ENCODE data around the gene UBE2J2.
A peak's percentile ranks its signal among the peaks of the same experiment; 100 is the strongest.

Gene UBE2J2

DNA sequence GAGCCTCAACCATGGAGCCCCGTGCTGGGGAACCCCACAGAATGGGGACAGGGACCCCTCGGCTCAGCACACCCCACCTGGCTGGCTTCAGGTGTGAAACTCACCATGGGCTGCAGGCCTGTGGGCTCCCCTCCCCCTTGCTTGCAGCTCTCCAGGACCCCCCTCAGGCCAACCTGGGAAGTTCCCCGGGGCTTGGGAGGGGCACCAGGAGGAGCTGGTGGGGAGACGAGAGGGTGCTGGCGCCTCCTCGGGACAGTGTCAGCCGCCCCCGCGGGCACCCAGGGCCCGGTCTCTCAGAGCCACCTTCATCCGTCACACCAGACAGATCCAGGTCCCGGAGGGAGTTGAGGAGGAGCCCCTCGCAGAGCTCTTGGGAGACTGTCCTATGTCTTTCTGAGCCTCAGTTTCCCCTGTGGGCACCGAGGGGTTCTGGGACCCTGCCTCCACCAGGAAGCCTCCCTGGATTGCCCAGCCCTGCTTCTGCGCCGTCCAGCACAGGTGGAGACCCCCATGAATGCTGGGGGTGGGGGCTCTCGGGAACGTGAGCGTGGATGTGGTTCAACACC is 66.6 kb downstream of the UBE2J2 start:
- DNase-seq: no peak

DNA sequence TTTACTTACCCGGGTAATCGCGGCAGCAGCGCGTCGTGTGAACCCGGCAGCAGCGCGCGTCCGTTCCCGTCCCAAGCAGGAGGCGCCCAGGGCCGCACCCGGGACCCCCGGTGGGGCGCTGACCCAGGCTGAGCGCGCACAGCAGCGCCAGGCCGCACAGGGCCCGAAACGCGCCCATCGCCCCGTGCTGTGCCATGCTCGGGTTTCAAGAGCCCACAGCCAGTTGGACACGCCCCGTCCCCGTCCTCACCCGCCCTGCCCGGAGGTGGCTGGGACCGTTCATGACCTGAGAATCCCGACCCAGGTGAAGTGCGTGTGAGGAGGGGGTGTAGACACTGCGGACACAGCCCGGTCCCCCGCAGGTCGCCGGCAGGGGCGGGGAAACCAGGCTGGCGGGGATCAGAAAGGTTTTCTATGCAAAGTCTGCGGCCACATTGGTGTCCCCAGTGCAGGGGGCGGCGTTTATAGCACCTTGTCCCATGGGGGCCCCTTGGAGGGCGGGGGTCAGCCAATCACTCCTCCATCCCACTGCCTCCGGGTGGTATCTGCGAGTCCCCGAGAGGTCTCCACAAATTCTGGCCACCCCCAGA is 67.2 kb downstream of the UBE2J2 start, which contains the start of gene TNFRSF18:
TSS of gene TNFRSF18 (minus strand) at position 217 of the 590 bp plus-strand sequence. CDS start at position 196, 21 bp downstream.
- peak; percentile 51 for DNase-seq

DNA sequence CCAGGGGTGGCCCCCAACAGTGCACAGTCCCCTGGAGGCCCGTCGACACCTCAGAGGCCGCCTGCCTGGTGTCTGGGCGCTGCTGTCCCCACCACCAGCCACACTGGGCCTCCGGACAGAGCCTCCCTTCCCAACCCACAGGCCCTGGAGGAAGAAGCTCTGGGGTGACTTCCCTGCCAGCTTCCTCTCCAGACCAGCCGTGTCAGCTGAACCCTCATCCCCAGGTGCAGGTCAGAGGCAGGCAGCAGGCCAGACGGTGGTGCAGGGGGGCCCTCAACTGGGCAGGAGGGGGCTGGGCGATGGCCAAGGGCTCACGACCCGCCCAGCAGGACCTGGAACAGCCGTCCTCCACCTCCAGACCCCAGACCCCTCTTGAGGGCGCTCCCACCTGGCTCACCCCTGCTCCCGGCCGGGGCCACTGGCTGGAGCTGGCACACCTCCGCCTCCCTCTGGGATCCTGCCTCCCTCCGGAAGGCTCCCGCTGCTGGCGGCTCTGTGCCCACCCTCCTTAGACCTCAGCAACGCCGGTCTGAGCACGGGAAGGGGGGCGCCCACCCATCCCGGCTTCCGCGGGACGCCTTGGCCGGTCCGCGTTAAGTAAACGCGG is 67.8 kb downstream of the UBE2J2 start:
- DNase-seq: no peak

DNA sequence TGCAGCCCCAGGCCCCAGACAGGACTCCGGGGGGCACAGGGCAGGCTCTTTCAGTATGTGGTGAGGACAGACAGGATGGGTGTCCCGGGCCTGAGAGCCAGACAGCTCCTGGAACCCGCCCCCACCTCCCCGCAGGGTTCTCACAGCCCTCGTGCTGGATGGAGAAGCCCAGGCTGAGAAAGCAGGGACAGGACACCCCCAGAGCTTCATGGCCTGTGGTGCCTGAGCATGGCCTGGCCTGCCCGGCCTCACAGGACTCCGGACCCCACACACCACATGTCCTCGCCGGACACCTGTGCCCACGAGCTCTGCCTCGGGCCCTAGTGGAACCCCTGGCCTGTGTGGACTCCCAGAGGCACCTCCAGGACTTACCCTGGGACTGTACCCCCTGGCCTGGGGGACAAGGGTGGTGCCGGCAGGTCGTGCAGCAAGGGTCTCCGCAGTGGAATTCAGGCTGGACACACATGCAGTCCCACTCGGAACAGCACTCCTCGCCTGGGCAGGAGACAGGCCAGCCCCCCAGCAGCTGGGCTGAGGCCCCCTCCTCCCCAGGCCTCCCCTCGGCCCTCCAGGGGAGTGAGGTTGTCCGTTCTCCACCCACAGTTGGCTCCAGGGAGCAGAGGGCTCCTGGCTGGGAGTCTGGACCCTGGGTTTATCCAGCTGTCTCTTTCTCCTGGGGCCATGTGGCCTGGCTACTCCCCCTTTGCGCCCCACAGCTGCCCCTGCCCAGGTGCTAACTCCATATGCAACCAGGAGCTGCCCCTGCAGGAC is 68.5 kb downstream of the UBE2J2 start:
- DNase-seq: no peak

DNA sequence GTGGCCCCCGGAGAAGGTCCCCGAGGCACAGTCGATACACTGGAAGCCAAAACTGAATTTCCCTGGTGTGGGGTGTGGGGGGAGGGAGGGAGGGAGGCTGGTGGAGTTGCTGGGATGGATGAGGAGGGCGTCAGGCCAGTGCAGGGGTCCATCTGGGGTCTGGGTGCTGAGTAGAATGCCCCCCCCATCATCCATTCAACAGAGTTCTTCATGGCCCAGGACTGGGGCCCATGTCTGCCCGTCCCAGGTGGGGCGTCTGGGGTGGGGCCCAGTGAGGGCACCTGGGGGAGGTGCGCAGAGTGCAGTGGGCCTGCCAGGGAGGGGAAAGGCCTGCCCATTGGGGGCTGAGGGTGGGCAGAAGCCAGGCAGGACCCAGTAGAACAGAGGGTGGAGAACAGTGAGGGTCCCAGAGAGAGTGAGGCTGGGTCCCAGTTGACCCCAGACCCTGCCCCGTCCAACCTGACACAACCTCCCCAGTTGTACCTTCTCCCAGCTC is 69.2 kb downstream of the UBE2J2 start:
- DNase-seq: no peak
